Stimulated activated CD4-positive, alpha-beta T cell treated with anti-CD3 and anti-CD28 coated beads, Interleukin-1b, Interleukin-23, amount 100 ng/mL, for 48 hours (primary cell): Measurements from ENCODE around the gene EMC8.

Experiments
- DNase-seq: peaks from one replicate; pipeline ENCODE4 v3.0.0-alpha.2; 2020

EMC8 gene

DNA sequence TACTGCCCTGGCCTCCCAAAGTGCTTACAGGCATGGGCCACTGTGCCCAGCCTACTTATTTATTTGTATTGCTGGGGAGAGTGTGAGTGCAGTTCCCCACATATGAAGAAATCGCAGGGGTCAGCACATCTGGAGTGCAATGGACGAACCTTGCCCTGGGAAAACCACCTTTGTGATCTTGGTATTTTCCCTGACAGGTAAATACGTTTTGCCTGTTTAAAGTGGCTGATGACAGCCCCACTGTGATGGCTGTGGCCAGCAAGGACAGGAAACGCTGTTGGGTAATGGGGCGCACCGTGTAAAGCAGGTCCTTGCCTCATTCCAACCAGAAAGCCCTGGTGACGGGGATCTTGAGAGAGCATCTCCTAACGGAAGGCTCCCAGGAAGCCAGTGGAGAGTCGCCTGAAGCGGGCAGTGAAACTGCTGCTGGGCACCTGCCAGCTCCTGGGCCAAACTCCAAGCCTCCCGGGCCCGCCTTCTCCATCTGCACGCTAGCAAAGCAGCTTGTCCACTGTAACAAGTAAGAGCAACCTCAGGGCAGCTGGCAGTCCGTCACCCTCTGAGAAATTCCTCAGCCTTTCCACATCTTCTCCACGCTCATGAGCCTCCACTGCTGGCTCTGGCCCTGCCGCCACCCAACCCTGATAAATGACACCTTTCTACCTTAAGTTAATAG lies 17.5 kb downstream of the EMC8 start:
- no peak for DNase-seq

DNA sequence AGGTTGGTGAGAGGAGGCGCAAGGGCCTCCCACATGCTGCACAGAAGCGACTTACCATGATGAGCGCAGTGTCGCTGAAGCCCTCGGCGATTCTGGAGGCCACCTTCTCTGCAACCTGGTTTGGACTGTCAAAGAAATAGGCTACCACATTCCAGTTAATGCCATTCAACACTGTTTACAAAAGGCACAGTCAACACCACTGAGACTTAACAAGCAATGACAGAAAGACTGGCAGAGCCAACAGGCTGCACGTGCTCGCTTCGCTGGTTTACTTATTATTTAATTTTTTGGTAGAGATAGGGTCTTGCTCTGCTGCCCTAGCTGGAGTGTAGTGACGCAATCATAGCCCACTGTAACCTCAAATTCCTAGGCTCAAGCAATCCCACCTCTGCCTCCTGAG lies 18.2 kb downstream of the EMC8 start:
- DNase-seq: no peak

DNA sequence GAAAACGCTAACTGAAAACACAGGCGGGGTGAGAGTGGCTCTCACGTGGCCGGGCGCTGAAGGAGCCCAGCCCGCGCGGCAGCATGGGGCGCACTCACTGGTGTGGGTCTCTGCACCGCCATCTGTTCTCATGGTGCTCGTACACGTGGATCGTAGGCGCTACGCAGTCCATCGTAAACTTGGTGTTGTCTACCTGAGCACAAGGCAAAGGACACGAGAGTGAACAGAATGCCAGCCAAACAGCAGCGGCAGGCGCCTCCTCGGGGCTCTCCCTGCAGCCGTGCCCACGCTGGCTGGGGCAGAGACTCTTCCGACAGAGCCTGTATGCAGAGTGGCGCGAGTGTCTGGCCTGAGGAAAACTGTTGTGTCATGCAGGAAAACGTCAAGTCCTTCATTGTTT lies 19.1 kb downstream of the EMC8 start:
- no peak for DNase-seq

- no peak for DNase-seq
These were observed 20.5 kb downstream of the EMC8 start for GRCh38 chr16:85778873-85779272.

DNA sequence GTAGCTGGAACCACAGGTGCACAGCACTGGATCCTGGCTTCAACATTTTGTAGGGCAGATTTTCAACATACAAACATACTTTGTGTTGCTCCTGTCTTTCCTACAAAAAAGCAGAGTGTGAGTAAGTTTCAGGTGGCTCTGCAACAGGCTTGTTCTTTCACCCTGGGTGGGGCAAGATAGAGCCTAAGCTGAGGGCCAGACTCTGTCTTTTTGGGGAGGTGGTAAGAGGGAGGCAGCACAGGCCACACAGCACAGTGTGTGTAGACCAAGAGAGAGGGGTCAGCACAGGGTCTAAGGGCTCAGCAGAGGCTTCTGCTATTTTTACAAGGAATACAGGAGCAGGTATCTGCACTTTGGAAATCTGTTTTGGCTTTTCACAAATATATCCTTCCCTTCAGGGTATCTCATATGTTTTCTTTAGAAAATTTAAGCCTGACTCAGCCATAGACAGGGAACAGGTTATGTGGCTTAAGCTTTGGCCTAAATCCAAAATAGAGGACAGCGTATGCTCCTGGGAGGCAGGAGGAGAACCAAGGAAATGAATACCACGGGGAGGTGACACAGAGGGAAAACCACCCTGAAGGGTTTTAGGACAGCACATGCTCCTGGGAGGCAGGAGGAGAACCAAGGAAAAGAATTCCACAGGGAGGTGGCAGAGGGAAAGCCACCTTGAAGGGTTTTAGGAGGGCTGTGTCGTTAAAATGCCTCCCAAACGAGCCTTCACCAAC lies 21.6 kb downstream of the EMC8 start:
- DNase-seq: no peak

- no peak for DNase-seq
These were observed 24.5 kb downstream of the EMC8 start for GRCh38 chr16:85774811-85775210.

GRCh38 chr16:85774136-85774535 lies 25.2 kb downstream of the EMC8 start:
- no peak for DNase-seq

DNA sequence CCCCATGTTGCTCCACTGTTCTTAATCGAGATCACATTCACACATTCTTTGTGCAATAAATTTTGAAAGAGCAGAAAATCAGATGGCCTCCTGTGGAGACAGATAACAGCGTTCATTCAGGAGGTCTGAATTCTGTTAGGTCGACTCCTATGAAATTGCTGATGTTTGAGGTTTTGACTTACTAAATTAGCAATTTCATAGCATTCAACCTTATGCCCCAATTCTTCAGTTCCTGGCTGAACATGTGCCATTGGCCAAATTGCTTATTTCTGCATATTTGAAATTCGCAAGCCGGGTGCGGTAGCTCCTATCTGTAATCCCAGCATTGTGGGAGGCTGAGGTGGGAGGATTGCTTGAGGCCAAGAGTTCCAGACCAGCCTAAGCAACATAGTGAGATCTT lies 26.3 kb downstream of the EMC8 start:
- DNase-seq: no peak

DNA sequence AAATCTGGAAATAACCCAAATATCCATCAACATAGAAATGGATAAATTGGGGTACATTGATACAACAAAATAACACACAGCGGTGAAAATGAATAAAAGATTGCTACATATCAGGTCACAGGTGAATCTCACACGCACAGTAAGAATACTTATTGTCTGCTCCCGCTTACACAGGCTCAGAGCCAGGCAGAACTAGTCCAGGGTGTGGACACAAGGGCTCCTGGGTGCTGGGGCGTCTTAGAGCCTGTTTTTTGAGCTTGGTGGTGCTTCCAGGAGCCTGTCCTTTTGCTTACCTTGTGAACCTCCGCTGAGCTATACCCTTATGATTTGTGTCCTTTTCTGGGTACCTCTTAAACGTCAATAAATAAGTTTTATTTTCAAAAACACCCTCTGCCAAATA lies 28.6 kb downstream of the EMC8 start:
- no peak for DNase-seq

GRCh38 chr16:85768199-85768598 lies 31.1 kb downstream of the EMC8 start:
- no peak for DNase-seq

DNA sequence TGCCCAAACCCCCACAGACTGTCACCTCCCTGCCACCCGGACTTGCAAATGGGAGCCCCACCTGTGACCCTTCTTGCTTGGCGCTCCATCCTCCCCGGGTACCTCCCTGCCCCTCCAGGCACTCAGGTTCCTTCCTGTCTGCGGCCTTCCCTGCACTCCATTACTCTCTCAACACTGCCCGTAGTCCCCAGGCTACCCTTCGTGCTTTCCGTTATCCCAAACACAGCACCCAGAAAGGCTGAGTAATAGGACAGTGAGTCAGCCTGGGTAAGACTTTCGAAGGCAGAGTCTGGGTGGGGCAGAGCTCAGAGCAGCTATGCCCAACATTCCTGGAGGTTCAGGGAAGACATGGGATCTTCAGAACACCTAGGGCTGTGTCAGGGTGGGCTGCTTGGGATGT lies 31.8 kb downstream of the EMC8 start:
- no peak for DNase-seq

DNA sequence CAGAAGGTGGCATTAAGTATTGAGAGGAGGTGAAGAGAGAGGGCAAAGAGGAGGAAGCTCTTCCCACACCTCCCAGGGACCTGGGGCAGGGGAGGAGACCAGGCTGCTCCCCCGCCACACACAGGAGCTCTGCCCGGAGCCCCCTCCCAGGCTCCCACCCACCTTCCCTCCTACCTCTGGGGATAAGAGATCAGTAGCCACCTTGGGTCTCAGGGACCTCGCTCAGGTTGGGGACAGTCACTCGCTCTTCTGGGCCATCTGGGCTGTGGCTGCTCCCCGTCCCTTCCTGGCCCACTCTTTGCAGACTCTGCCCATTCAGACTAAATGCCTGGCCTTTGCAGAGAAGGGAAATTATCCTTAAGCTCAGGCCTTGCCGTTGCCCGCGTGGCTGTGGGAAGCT lies 33.6 kb downstream of the EMC8 start:
- DNase-seq: no peak

- no peak for DNase-seq
These were observed 34.1 kb downstream of the EMC8 start for GRCh38 chr16:85765211-85765610.

GRCh38 chr16:85763616-85764015 lies 35.7 kb downstream of the EMC8 start:
- no peak for DNase-seq

DNA sequence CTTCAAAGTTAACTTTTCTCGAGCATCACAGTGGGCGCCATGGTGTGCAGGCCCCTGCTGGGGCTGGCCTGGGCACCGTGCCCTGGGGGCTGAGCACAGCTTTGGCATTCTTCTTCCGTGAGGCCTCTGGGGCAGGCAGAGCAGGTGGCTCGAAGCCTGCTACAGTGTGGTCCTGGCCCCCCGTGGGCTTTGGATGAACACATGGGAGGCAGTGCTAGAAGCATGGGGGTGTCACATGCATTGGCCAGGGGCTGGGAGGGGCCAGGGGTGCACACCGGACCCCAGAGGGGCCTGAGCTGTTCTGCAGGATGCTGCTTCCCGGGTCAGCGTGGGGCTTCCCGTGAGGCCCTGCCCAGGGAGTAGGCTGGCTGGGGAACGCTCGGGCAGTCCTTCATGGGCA lies 36.4 kb downstream of the EMC8 start:
- DNase-seq: no peak

DNA sequence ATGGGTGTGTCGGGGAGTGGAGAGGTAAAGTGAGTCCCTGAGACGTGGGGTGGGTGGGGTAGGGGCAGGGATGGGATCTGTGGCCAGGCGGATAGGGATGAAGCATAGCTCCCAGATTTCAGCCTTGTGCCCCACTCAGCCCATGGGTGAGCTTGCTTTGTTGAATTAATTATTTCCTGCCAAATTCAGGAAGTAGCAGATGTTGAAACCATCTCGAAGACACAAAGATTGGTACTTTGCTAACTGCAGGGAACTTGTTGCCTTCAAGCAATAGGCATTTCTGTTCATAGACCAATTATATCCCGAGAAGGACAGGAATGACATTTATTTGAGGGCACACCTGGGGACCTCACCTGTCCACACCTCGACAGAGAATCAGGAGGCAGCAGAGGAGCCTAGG lies 37.5 kb downstream of the EMC8 start:
- no peak for DNase-seq

GRCh38 chr16:85759631-85760419 lies 39.5 kb downstream of the EMC8 start:
- DNase-seq: no peak

GRCh38 chr16:85759136-85759535 lies 40.2 kb downstream of the EMC8 start:
- no peak for DNase-seq

DNA sequence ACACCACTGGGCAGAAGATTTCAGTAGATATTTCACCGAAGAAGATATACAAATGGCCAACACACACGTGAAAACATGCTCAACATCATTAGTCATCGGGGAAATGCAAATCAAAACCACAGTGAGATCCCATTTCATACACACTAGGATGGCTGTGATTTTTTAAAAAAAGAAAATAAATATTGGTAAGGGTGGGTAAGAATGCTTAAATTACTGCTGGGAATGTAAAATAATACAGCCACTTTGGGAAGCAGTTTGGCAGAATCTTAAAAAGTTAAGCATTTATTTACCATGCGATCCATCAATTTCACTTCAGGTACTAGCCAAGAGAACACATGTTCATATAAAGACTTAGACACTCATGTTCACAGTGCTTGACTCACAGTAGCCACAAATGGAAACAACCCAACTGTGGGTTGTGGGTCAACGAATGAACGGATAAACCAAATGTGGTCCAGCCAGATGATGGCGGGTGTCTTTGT lies 42.0 kb downstream of the EMC8 start:
- peak; percentile 29 for DNase-seq

DNA sequence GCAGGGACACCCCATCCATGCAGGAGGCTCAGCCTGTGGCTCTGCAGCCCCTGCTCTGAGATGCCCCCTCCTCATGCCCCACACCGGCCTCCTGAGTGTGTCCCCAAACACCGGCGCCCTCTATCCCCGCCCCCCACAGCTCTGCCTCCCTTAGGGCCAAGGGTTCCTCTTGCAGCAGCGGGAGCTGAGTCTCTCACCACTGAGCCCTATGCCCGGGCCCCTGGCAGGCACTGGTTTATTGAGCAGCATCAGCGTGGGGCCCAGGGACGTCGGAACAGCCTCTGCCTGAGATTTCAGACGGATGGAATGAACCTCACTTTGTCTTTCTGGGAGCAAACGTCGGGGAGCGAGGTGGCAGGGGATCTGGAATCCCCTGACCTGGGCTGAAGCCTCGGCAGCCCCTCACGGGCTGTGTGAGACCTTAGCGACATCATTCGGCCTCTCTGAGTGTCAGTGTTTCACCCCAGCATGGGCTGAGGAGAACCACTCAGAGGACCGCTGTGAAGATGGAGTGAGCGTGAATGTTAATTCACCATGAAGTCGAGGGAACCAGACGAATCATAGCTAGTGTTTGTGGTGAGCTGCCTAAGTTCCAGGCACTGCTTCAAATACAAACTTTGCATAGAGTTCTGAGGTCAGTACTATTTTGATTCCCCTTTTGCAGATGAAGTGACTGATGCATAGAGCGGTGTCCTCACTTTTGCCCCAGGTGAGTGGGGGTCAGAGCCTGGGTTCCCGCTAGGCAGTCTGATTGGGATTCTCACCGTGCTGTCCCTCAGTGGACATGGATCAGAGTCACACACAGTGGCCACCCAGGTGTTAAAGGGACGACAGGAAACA lies 43.2 kb downstream of the EMC8 start:
- no peak for DNase-seq

GRCh38 chr16:85754413-85754812 lies 44.9 kb downstream of the EMC8 start:
- DNase-seq: no peak

DNA sequence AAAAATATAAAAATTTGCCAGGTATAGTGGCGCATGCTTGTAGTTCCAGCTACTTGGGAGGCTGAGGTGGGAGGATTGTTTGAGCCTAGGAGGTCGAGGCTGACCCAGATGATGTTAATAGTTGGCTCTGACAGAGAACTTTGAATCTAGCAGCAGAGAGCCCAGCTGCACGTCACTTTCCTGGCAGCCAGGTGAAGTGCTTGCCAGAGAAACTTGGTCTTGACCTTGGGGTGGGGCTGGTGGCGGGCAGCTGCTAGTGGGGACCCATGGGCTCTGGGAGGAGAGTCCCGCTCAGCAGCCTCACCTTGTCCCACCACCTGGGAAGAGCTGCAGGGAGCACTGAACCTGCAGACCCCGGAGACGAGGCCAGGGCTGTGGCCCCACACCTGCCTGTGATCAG lies 45.4 kb downstream of the EMC8 start:
- no peak for DNase-seq

DNA sequence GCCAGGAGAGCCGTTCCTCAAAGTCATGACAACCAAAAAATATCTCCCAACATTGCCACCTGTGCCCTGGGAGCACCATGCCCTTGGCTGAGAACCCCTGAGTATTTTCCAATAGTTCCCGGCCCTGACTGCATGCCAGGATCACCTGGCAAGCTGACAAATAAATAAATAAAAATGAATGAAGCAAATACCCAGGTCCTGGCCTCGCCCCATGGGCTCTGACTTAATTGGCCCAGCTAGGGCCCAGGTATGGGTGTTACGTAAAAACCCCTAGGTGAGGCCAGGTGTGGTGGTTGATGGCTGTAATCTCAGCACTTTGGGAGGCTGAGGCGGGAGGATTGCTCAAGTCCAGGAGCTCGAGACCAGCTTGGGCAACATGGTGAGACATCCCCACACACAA lies 45.8 kb downstream of the EMC8 start:
- DNase-seq: no peak
